GM12865 (cell line): ENCODE measurements around the gene SHQ1.
"Not testable (repeated sequence)": the region's sequence is repeated elsewhere in the genome, so short reads cannot be mapped to it uniquely, and the experiment has no call there.

Experiments
- DNase-seq: peaks from one replicate; pipeline ENCODE4 v3.0.0; 2010; ENCODE audit warnings: low read depth
- H3K4me3 ChIP-seq: 2 replicates; pipeline ENCODE4 v1.5.1; 2011; ENCODE audit warnings: mild to moderate bottlenecking, low read depth, low read length, control low read depth
- TF ChIP-seq, protein P1 (sequence below): IDR thresholded peaks from 2 replicates; pipeline ENCODE4 v1.5.1; 2011; ENCODE audit warnings: low read length, control low read depth, low read depth, inconsistent platforms; ENCODE audit not compliant: insufficient read depth; ENCODE audit errors: missing control alignments

Gene SHQ1

DNA sequence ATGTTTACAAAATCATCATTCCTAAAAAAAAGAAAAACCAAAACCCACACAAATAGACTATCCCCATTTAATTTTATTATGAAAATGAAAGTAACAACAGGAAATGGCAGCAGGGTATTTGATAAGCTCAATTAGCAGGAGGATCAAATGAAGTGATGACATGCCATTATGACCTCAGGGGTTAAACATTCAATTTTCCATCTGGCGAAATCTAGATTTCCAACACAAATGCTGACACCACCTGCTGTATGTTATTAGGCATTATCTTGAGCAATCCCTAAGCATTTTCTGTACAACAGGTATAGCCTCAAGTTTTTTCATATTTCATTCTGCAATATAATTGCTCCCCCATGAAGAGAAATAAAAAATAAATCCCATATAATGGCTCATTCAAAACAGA, 57.1 kb downstream of the SHQ1 start:
- H3K4me3 ChIP-seq: no peak overlapping the region
- DNase-seq: no peak
- TF ChIP-seq, protein P1, sequence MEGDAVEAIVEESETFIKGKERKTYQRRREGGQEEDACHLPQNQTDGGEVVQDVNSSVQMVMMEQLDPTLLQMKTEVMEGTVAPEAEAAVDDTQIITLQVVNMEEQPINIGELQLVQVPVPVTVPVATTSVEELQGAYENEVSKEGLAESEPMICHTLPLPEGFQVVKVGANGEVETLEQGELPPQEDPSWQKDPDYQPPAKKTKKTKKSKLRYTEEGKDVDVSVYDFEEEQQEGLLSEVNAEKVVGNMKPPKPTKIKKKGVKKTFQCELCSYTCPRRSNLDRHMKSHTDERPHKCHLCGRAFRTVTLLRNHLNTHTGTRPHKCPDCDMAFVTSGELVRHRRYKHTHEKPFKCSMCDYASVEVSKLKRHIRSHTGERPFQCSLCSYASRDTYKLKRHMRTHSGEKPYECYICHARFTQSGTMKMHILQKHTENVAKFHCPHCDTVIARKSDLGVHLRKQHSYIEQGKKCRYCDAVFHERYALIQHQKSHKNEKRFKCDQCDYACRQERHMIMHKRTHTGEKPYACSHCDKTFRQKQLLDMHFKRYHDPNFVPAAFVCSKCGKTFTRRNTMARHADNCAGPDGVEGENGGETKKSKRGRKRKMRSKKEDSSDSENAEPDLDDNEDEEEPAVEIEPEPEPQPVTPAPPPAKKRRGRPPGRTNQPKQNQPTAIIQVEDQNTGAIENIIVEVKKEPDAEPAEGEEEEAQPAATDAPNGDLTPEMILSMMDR: no peak

DNA sequence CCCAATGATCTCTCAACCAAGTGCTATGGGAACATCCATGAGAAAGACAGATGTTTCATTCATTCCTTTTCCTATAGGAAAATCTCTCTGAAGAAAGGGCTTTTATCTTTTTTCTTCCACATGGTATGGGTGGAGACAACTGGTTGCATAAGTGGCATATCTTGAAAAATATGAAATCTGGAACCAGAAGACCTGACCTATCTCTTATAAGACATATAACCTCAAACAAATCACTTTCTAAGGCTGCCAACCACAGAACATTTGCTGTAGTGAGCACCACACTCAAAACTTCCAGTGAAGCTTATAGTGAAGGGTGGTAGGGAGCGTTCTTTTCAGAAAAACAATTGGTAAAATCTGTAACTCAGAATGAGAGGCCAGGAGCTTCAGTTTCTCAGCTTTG, 58.5 kb downstream of the SHQ1 start:
- TF ChIP-seq, protein P1: no peak
- H3K4me3 ChIP-seq: no peak overlapping the region
- no peak for DNase-seq

DNA sequence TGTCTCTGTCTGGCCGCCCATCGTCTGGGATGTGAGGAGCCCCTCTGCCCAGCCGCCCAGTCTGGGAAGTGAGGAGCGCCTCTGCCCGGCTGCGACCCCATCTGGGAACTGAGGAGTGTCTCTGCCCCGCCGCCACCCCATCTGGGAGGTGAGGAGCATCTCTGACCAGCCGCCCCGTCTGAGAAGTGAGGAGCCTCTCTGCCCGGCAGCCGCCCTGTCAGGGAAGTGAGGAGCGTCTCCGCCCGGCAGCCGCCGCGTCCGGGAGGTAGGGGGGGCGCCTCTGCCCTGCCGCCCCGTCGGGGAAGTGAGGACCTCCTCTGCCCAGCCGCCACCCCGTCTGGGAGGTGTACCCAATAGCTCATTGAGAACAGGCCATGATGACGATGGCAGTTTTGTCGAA, 60.0 kb downstream of the SHQ1 start:
- H3K4me3 ChIP-seq, DNase-seq: not testable (repeated sequence)

DNA sequence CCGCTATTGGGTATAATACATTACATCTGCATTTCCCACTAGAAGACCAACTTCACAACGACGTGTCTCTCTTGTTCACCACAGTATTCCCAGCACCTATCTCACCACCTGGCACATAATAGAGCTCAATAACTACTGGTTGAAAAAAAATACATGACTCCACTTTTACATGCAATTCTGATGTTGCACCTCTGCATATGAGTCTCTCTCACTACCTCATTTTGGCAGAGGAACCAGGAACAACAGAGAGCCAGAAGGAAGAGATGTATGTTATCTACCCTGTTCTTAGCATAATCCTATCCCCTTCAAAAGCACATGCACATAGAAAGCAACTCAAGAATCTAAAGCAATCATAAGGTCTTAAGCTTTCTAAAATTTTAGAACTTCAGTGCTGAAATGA, 61.6 kb downstream of the SHQ1 start:
- TF ChIP-seq, protein P1: no peak
- no peak for DNase-seq

DNA sequence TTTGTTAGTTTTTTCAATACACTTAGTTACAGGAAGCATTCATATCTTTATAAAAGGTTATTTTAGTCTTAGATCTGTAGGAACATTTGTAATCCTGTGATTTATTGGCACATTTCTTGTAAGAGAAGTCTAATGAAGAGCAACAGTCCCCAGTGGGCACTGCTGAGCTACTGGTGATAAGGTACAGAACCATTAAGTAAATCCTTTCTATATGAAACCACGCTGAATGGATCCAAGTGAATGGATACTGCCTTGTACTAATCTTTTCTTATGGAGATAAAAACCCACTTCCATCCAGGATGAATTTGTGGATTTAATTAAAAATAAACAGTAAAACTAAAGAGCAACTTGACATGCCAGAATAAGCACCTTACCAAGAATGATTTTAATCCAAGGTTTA, 64.0 kb downstream of the SHQ1 start:
- no peak overlapping the region for H3K4me3 ChIP-seq
- DNase-seq: no peak
- TF ChIP-seq, protein P1: no peak

More for the DNA sequence above, 61.6 kb downstream of the SHQ1 start:
- no peak overlapping the region for H3K4me3 ChIP-seq

DNA sequence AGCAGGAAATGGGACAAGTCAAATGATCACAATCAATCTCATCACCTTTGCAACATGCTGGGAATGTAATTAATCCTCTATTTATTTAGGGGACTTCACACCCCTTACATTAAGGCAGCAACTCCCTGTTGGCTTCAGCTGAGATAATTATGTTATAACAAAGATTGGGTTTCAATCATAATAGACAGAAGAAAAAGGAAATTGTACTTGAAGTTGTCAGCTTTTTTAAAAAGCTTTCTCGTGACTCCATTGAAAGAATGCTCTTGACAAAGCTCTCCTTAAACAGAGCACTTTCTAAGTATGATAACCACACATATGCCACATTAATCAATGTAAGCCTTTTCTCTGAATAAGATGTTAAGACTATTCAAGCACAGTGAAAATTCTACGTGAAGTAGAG, 65.7 kb downstream of the SHQ1 start:
- no peak for DNase-seq
- no peak overlapping the region for H3K4me3 ChIP-seq
- TF ChIP-seq, protein P1: no peak

DNA sequence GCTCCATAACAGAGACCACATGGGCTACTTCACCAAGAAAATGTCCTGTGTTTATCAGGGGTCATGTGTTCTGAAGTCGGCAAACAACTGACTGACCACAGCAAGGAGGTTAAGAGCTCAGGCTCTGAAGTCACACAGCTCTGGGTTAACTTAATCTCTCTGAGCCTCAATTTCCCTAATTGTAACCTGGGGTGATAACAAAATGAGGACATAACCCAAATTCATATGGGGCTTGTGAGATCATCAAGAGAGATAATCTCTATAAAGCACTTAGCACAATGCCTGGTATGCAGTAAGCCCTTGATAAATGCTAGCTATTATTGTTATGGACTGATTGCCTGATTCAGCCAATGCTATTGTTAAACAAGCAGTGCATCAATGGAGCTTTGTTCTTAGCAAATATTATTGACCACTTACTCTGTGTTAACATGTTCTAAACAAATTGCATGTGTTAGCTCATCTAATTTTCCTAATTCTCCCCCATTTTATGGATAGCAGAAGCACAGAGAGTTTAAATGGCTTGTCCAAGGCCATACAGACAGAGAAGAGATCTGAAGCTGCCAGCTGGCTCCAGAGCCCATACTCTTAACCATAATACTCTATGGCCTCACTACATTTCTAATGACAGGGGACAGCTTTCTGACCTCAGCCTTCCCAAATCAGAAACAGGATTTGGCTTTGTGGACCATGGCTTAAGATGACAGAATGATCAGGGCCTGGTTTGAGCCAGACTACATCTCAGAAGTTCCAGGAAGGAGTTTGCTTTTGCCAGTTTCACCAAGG, 78.3 kb downstream of the SHQ1 start:
- no peak for DNase-seq
- TF ChIP-seq, protein P1: no peak
- H3K4me3 ChIP-seq: no peak overlapping the region
